Measurements from ENCODE around the gene THSD4.

THSD4 gene

GRCh38 chr15:71294251-71294910 is 179.1 kb downstream of the THSD4 start:
- H3K36me3 ChIP-seq (ENCODE audit: control insufficient read depth, insufficient read depth, low read length): no peaks in the 10 kb centered on the region
- 95 to 96% methylated on average over 6 to 10 of the region's 12 CpGs for WGBS, 2 experiments (ENCODE audit: insufficient coverage in 2 of 2)
- no peaks in the 10 kb centered on the region for H3K9me3 ChIP-seq (ENCODE audit: control insufficient read depth, low read length)
- H3K4me1 ChIP-seq (ENCODE audit: control insufficient read depth, insufficient read depth, low read length, poor library complexity, severe bottlenecking): peaks cover 37% of the 10 kb centered on the region
- no peak overlapping the region for H3K4me3 ChIP-seq (ENCODE audit: extremely low read depth, insufficient read depth, low read length, poor library complexity, severe bottlenecking)
- H3K27ac ChIP-seq (ENCODE audit: low read depth, low read length, severe bottlenecking): peak overlapping the region; percentile 91

- H3K27ac ChIP-seq (ENCODE audit: low read depth, low read length, severe bottlenecking): peak overlapping the region; percentile 91
- no peak overlapping the region for H3K4me3 ChIP-seq (ENCODE audit: extremely low read depth, insufficient read depth, low read length, poor library complexity, severe bottlenecking)
- H3K4me1 ChIP-seq (ENCODE audit: control insufficient read depth, insufficient read depth, low read length, poor library complexity, severe bottlenecking): peaks cover 39% of the 10 kb centered on the region
- H3K9me3 ChIP-seq (ENCODE audit: control insufficient read depth, low read length): no peaks in the 10 kb centered on the region
- 67 to 73% methylated on average over 4 to 5 of the region's 6 CpGs for WGBS, 2 experiments (ENCODE audit: insufficient coverage in 2 of 2)
- H3K36me3 ChIP-seq (ENCODE audit: control insufficient read depth, insufficient read depth, low read length): no peaks in the 10 kb centered on the region
These were observed 179.8 kb downstream of the THSD4 start for GRCh38 chr15:71294911-71295602.

DNA sequence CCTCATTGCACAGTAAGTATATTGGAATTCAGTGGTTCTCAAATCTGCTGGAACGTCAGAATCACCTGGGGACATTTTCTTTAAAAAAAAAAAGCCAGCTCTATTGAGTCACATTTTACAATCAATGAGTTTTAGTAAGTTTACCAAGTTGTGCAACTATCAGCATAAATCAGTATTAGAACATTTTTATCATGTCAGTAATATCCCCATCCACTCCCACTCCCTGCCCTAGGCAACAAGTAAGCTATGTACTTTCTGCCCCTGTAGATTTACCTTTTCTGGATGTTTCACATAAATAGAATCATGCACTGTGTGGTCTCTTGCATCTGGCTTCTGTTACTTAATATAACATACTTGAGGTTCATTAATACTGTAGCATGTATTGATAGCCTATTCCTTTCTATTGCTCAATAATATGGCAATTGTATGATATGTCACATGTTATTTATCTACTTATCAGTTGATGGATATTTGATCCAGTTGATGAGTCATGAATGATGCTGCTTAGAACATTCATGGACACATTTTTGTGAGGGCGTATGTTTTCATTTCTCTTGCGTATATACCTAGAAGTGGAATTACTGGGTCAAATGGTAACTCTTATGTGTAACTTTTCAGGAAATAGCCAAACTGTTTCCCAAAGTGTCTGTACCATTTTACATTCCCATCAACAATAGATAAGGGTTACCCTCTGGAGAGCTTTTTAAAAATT is 180.5 kb downstream of the THSD4 start:
- Histone ChIP-seq H3K4me1 (ENCODE audit: control insufficient read depth, insufficient read depth, low read length, poor library complexity, severe bottlenecking) (peaks cover 44% of the 10 kb centered on the region), H3K9me3 (ENCODE audit: control insufficient read depth, low read length) (no peaks in the 10 kb centered on the region), H3K27ac (ENCODE audit: low read depth, low read length, severe bottlenecking) (peak overlapping the region; percentile 74), H3K4me3 (ENCODE audit: extremely low read depth, insufficient read depth, low read length, poor library complexity, severe bottlenecking) (no peak overlapping the region), H3K36me3 (ENCODE audit: control insufficient read depth, insufficient read depth, low read length) (no peaks in the 10 kb centered on the region)
- WGBS, 2 experiments (ENCODE audit: insufficient coverage in 2 of 2): 100% methylated on average over 1 of the region's 3 CpGs; no CpG with 5 or more reads in 1 of the 2 experiments

GRCh38 chr15:71296315-71296679 is 181.0 kb downstream of the THSD4 start:
- 96 to 98% methylated on average over 8 of the region's 8 CpGs for WGBS, 2 experiments (ENCODE audit: insufficient coverage in 2 of 2)
- H3K27ac ChIP-seq (ENCODE audit: low read depth, low read length, severe bottlenecking): peak overlapping the region; percentile 74
- no peaks in the 10 kb centered on the region for H3K9me3 ChIP-seq (ENCODE audit: control insufficient read depth, low read length)
- H3K4me3 ChIP-seq (ENCODE audit: extremely low read depth, insufficient read depth, low read length, poor library complexity, severe bottlenecking): no peak overlapping the region
- H3K4me1 ChIP-seq (ENCODE audit: control insufficient read depth, insufficient read depth, low read length, poor library complexity, severe bottlenecking): peaks cover 47% of the 10 kb centered on the region
- H3K36me3 ChIP-seq (ENCODE audit: control insufficient read depth, insufficient read depth, low read length): no peaks in the 10 kb centered on the region

- 96 to 100% methylated on average over 4 of the region's 5 CpGs for WGBS, 2 experiments (ENCODE audit: insufficient coverage in 2 of 2)
These were observed 186.8 kb downstream of the THSD4 start for GRCh38 chr15:71301958-71302621.

DNA sequence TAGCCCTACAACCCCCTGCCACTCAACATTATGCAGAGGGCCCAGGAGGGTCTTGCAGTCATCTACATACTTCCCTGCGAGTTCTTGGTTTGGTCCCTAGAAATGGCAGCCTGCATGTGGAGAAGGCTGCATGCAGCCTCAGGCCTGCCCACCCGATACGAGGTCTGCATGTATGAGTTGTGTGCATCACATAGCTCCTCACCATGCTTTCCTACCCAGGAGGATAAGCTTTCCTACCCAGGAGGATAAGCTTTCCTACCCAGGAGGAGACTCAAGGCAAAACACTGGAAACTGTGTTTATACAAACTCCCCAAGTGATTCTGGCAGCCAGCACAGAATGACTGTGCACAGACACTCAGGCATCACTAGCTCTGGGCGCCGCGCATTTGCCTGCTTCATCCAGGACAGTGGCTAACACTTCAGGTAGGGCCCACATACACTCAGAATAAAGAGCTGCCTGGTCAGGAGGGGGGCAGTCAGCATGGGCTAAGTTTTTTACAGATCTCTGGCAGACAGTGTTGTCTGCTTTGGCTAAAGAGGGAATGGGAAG is 187.7 kb downstream of the THSD4 start:
- H3K4me3 ChIP-seq (ENCODE audit: extremely low read depth, insufficient read depth, low read length, poor library complexity, severe bottlenecking): no peak overlapping the region
- H3K4me1 ChIP-seq (ENCODE audit: control insufficient read depth, insufficient read depth, low read length, poor library complexity, severe bottlenecking): peaks cover 33% of the 10 kb centered on the region
- H3K27ac ChIP-seq (ENCODE audit: low read depth, low read length, severe bottlenecking): no peak overlapping the region
- WGBS, 2 experiments (ENCODE audit: insufficient coverage in 2 of 2): 95 to 100% methylated on average over 2 to 6 of the region's 6 CpGs
- peaks cover 4% of the 10 kb centered on the region for H3K9me3 ChIP-seq (ENCODE audit: control insufficient read depth, low read length)
- no peaks in the 10 kb centered on the region for H3K36me3 ChIP-seq (ENCODE audit: control insufficient read depth, insufficient read depth, low read length)

More at GRCh38 chr15:71301958-71302621, 186.8 kb downstream of the THSD4 start:
- Histone ChIP-seq H3K9me3 (ENCODE audit: control insufficient read depth, low read length) (no peaks in the 10 kb centered on the region), H3K4me3 (ENCODE audit: extremely low read depth, insufficient read depth, low read length, poor library complexity, severe bottlenecking) (no peak overlapping the region), H3K36me3 (ENCODE audit: control insufficient read depth, insufficient read depth, low read length) (no peaks in the 10 kb centered on the region), H3K27ac (ENCODE audit: low read depth, low read length, severe bottlenecking) (no peak overlapping the region), H3K4me1 (ENCODE audit: control insufficient read depth, insufficient read depth, low read length, poor library complexity, severe bottlenecking) (peaks cover 33% of the 10 kb centered on the region)

DNA sequence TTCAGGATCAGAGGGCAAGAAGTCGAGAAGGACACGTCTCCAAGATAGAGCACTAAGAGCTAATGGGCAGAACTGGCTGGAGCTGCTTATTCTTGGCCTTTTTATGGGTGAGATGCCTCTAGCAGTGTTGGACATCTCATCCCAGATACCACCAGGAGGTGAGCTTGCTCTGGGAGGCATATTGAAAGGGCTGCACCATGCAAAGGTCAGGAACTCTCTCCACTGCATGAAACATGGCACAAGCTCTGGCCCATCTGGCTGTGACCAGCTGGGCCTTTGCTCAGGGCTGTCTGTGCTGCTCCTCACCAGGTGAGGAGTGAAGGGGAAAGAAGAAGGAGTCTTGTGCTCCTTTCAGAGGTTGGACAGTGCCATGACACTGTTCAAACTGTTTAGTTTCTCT is 188.7 kb downstream of the THSD4 start:
- Histone ChIP-seq H3K4me1 (ENCODE audit: control insufficient read depth, insufficient read depth, low read length, poor library complexity, severe bottlenecking) (peaks cover 32% of the 10 kb centered on the region), H3K27ac (ENCODE audit: low read depth, low read length, severe bottlenecking) (no peak overlapping the region), H3K4me3 (ENCODE audit: extremely low read depth, insufficient read depth, low read length, poor library complexity, severe bottlenecking) (no peak overlapping the region), H3K36me3 (ENCODE audit: control insufficient read depth, insufficient read depth, low read length) (no peaks in the 10 kb centered on the region), H3K9me3 (ENCODE audit: control insufficient read depth, low read length) (peaks cover 4% of the 10 kb centered on the region)
- WGBS, 2 experiments (ENCODE audit: insufficient coverage in 2 of 2): 100% methylated on average over 1 to 2 of the region's 2 CpGs

DNA sequence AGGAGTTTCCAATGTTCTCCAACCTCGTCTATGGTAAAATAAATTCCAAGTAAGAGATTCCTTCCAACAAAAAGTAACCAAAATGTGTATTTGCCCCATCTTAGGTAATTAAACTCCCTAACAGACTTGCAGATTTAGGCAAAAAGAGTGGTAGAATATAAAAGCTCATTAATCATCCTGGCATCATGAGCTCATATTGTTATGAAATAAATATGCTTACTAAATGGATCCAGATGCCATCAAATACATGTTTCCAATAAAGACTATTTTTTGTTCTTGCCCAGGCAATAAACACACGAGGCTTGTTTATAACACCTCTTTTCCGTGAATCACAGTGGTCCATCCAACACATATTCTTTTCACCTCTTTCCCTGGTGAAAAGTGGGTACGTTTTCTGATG is 189.4 kb downstream of the THSD4 start:
- Histone ChIP-seq H3K9me3 (ENCODE audit: control insufficient read depth, low read length) (peaks cover 4% of the 10 kb centered on the region), H3K4me3 (ENCODE audit: extremely low read depth, insufficient read depth, low read length, poor library complexity, severe bottlenecking) (no peak overlapping the region), H3K27ac (ENCODE audit: low read depth, low read length, severe bottlenecking) (no peak overlapping the region), H3K36me3 (ENCODE audit: control insufficient read depth, insufficient read depth, low read length) (no peaks in the 10 kb centered on the region), H3K4me1 (ENCODE audit: control insufficient read depth, insufficient read depth, low read length, poor library complexity, severe bottlenecking) (peaks cover 25% of the 10 kb centered on the region)
- 92 to 100% methylated on average over 1 to 2 of the region's 4 CpGs for WGBS, 2 experiments (ENCODE audit: insufficient coverage in 2 of 2)

DNA sequence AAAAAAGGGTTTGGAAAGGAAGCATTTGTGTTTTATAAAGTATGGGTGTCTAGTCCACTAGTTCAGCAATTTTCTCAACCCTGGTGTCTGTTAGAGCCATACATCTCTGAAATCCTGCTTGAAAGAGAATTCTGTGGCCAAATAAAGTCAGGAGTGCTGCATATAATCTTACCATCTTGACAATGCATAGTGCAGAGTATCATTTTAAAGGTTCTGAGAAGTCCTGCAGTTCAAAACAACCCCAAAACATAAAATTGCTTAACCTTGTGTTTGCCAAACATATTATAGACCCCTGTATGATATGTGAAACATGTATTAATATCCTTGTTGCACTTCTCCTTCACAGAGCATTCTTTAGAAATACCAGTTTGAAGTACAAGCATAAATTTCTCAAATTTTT is 191.3 kb downstream of the THSD4 start:
- Histone ChIP-seq H3K36me3 (ENCODE audit: control insufficient read depth, insufficient read depth, low read length) (no peaks in the 10 kb centered on the region), H3K4me3 (ENCODE audit: extremely low read depth, insufficient read depth, low read length, poor library complexity, severe bottlenecking) (no peak overlapping the region), H3K4me1 (ENCODE audit: control insufficient read depth, insufficient read depth, low read length, poor library complexity, severe bottlenecking) (peaks cover 15% of the 10 kb centered on the region), H3K9me3 (ENCODE audit: control insufficient read depth, low read length) (peaks cover 4% of the 10 kb centered on the region), H3K27ac (ENCODE audit: low read depth, low read length, severe bottlenecking) (no peak overlapping the region)

DNA sequence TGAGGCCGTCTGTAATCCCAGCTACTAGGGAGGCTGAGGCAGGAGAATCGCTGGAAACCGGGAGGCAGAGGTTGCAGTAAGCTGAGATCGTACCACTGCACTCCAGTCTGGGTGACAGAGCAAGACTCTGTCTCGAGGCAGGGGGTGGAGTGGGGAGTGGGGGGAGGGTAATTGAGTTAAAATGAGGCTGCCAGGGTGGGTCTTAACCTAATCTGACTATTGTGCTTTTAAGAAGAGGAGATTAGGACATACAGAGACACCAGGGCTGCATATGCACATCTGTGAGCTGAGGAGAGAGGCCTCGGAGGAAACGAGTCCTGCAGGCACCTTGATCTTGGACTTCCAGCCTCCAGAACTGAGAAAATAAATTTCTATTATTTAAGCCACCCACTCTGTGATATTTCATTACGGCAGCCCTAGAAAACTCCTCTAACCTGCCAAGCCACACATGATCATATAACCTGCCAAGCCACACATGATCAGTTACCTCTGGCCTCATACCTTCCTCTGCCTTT is 197.0 kb downstream of the THSD4 start:
- WGBS, 2 experiments (ENCODE audit: insufficient coverage in 2 of 2): 78 to 92% methylated on average over 6 to 8 of the region's 8 CpGs
- H3K4me3 ChIP-seq (ENCODE audit: extremely low read depth, insufficient read depth, low read length, poor library complexity, severe bottlenecking): no peak overlapping the region
- H3K9me3 ChIP-seq (ENCODE audit: control insufficient read depth, low read length): peaks cover 14% of the 10 kb centered on the region
- H3K36me3 ChIP-seq (ENCODE audit: control insufficient read depth, insufficient read depth, low read length): no peaks in the 10 kb centered on the region
- H3K27ac ChIP-seq (ENCODE audit: low read depth, low read length, severe bottlenecking): no peak overlapping the region
- H3K4me1 ChIP-seq (ENCODE audit: control insufficient read depth, insufficient read depth, low read length, poor library complexity, severe bottlenecking): no peaks in the 10 kb centered on the region
